Keratinocyte (primary cell): Measurements from ENCODE around the gene OR51F2. TPM values are rescaled to one million over a fixed set of nuclear protein-coding genes. Genes with fewer than 3 reads are reported as not detected.

Experiments used
- DNase-seq: peaks from one replicate; pipeline ENCODE4 v3.0.0-alpha.2; 2011; ENCODE audit warnings: low read depth, missing footprints, low spot score
- FAIRE-seq: peaks from 2 replicates; lab custom pipeline; 2011; peaks lifted over from hg19 to GRCh38; lab: Jason Lieb, UNC
- H2AFZ ChIP-seq: 2 replicates; pipeline ENCODE4 v1.6.0; 2012; ENCODE audit warnings: low read length, control low read depth, inconsistent platforms; ENCODE audit not compliant: control insufficient read depth
- H3K27ac ChIP-seq: 2 replicates; pipeline ENCODE4 v1.5.1; 2011; ENCODE audit warnings: low read length; ENCODE audit not compliant: control insufficient read depth, insufficient read depth
- H3K27me3 ChIP-seq: 3 replicates; pipeline ENCODE4 v1.6.0; 2011; ENCODE audit warnings: low read length; ENCODE audit not compliant: control insufficient read depth, insufficient read depth; ENCODE audit errors: extremely low read depth
- H3K36me3 ChIP-seq, 2 experiments: 2 replicates in 1 of 2; 3 replicates in 1 of 2; pipeline ENCODE4 v1.5.1; 2011; ENCODE audit warnings: low read length in 2 of 2, mild to moderate bottlenecking in 1 of 2; ENCODE audit not compliant: control insufficient read depth in 2 of 2, insufficient read depth in 2 of 2; ENCODE audit errors: extremely low read depth in 1 of 2
- H3K4me1 ChIP-seq: 3 replicates; pipeline ENCODE4 v1.5.1; 2011; ENCODE audit warnings: low read length; ENCODE audit not compliant: control insufficient read depth, insufficient read depth; ENCODE audit errors: extremely low read depth
- H3K4me2 ChIP-seq: 3 replicates; pipeline ENCODE4 v1.6.0; 2011; ENCODE audit warnings: low read depth, low read length; ENCODE audit not compliant: control insufficient read depth, insufficient read depth; ENCODE audit errors: extremely low read depth
- H3K4me3 ChIP-seq, 3 experiments: fragments of 200-600 bp in 1 of 3; sonication (generic) in 1 of 3; 2 replicates in 2 of 3; 3 replicates in 1 of 3; pipeline ENCODE4 v1.5.1; 2011 to 2016; ENCODE audit warnings: low read length in 3 of 3, mild to moderate bottlenecking in 3 of 3, control low read depth in 2 of 3, inconsistent platforms in 1 of 3, low read depth in 1 of 3, mixed read lengths in 1 of 3, mixed run types in 1 of 3, moderate library complexity in 1 of 3; ENCODE audit not compliant: control insufficient read depth in 2 of 3, insufficient read depth in 2 of 3; ENCODE audit errors: extremely low read depth in 1 of 3
- H3K79me2 ChIP-seq: 2 replicates; pipeline ENCODE4 v1.6.0; 2012; ENCODE audit warnings: low read length; ENCODE audit not compliant: control insufficient read depth, insufficient read depth
- H3K9ac ChIP-seq: 3 replicates; pipeline ENCODE4 v1.6.0; 2011; ENCODE audit warnings: low read length; ENCODE audit not compliant: control insufficient read depth, insufficient read depth; ENCODE audit errors: extremely low read depth
- H3K9me1 ChIP-seq: 3 replicates; pipeline ENCODE4 v1.6.0; 2011; ENCODE audit warnings: low read length; ENCODE audit not compliant: control insufficient read depth, insufficient read depth; ENCODE audit errors: extremely low read depth
- H3K9me3 ChIP-seq: 2 replicates; pipeline ENCODE4 v1.5.1; 2012; ENCODE audit warnings: low read depth, low read length; ENCODE audit not compliant: control insufficient read depth
- H4K20me1 ChIP-seq: 3 replicates; pipeline ENCODE4 v1.6.0; 2011; ENCODE audit warnings: low read length; ENCODE audit not compliant: control insufficient read depth, insufficient read depth; ENCODE audit errors: extremely low read depth
- EZH2 ChIP-seq: IDR thresholded peaks from one replicate; pipeline ENCODE4 v1.6.1; 2012; ENCODE audit warnings: inconsistent platforms, mild to moderate bottlenecking, low read length, moderate library complexity
- dilution Hi-C: fragments of 300-500 bp; cut with MboI; formaldehyde crosslinking; loops from one replicate; pipeline ENCODE4 v1.7.0; 2020; ENCODE audit warnings: low sequenced_read_pairs; ENCODE audit not compliant: extremely low pct_ligation_motif_present
- polyA plus RNA-seq, 5 experiments: library from polyadenylated mRNA; depleted of rRNA in 3 of 5; stranded (reverse) in 3 of 5; stranded (forward) in 1 of 5; unstranded in 1 of 5; fragments of >200 nt; gene quantifications; 1 replicate in 1 of 5; 2 replicates in 3 of 5; 3 replicates in 1 of 5; pipeline versions ENCODE4 v1.2.1 to v1.2.3, GENCODE V29; 2011 to 2012; ENCODE audit warnings: missing spikeins in 2 of 5, low read depth in 1 of 5, low replicate concordance in 1 of 5
- TF ChIP-seq, protein P1 (sequence below), 3 experiments: IDR thresholded peaks in 1 of 3; conservative IDR thresholded peaks in 1 of 3; optimal IDR thresholded peaks in 1 of 3; 2 replicates in 2 of 3; 3 replicates in 1 of 3; pipeline versions ENCODE3 to v1.5.1; 2011; ENCODE audit warnings: low read length in 3 of 3, mild to moderate bottlenecking in 3 of 3, moderate library complexity in 2 of 3, control low read depth in 1 of 3, inconsistent platforms in 1 of 3; ENCODE audit not compliant: insufficient read depth in 2 of 3; ENCODE audit errors: extremely low read depth in 1 of 3

The OR51F2 gene
- polyA plus RNA-seq, 1 donor (not counting 4 experiments of a cell fraction or from before 2014, with no cell fraction given) = not detected

GRCh38 chr11:4804280-4804679, 16.8 kb upstream of the OR51F2 start, which contains the start of gene OR52R1:
OR52R1 (minus strand) TSS chr11:4804380; CDS start chr11:4804380, 0 bp downstream.
- no peaks in the 10 kb centered on the region for H3K9me1 ChIP-seq
- no peak within 1 kb of the TSS for H3K27ac ChIP-seq
- H3K27me3 ChIP-seq = no peaks in the 10 kb centered on the region
- TF ChIP-seq EZH2 = no peak
- TF ChIP-seq, protein P1, sequence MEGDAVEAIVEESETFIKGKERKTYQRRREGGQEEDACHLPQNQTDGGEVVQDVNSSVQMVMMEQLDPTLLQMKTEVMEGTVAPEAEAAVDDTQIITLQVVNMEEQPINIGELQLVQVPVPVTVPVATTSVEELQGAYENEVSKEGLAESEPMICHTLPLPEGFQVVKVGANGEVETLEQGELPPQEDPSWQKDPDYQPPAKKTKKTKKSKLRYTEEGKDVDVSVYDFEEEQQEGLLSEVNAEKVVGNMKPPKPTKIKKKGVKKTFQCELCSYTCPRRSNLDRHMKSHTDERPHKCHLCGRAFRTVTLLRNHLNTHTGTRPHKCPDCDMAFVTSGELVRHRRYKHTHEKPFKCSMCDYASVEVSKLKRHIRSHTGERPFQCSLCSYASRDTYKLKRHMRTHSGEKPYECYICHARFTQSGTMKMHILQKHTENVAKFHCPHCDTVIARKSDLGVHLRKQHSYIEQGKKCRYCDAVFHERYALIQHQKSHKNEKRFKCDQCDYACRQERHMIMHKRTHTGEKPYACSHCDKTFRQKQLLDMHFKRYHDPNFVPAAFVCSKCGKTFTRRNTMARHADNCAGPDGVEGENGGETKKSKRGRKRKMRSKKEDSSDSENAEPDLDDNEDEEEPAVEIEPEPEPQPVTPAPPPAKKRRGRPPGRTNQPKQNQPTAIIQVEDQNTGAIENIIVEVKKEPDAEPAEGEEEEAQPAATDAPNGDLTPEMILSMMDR (optimal IDR thresholded peaks at IDR 0.05 in 1 of 3, IDR thresholded peaks at IDR 0.05 in 1 of 3, conservative IDR thresholded peaks at IDR 0.05 in 1 of 3; ENCODE audit: extremely low read depth in 1 of 3, insufficient read depth in 2 of 3, low read length in 3 of 3) = no peak
- no peaks in the 10 kb centered on the region for H3K36me3 ChIP-seq
- H3K4me3 ChIP-seq = no peak within 1 kb of the TSS
- no peak within 1 kb of the TSS for H2AFZ ChIP-seq
- no peaks in the 10 kb centered on the region for H4K20me1 ChIP-seq
- dilution Hi-C loops = no loop called here
- H3K4me2 ChIP-seq = no peak within 1 kb of the TSS
- FAIRE-seq (no peak), DNase-seq (no peak)
- no peaks in the 10 kb centered on the region for H3K79me2 ChIP-seq
- no peak within 1 kb of the TSS for H3K9ac ChIP-seq
- no peaks in the 10 kb centered on the region for H3K9me3 ChIP-seq
- H3K4me1 ChIP-seq = no peaks in the 10 kb centered on the region

DNA sequence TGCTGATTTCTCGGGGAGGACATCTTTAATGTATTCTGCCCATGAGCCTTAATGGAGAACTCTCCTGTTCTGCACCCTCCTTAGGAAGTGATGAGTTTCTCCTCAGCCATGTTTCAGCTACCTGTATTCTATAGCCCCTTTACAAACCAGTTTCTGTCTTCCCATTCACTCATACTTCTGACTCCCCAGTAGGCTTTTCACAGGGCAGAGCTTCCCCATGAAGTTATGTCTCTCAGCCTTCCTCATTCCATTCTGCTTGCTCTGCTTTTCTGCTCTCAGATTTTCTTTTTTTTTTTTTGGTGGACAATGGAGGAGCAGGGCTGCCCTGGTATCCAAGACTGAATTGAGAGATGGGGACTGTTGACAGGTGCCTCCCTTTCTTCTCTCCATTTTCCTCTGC, 12.6 kb upstream of the OR51F2 start:
- H3K27ac ChIP-seq = no peak overlapping the region
- no peaks in the 10 kb centered on the region for H3K36me3 ChIP-seq
- FAIRE-seq (no peak), DNase-seq (no peak)
- H3K27me3 ChIP-seq = no peaks in the 10 kb centered on the region
- TF ChIP-seq EZH2 = no peak
- TF ChIP-seq, protein P1 (optimal IDR thresholded peaks at IDR 0.05 in 1 of 3, IDR thresholded peaks at IDR 0.05 in 1 of 3, conservative IDR thresholded peaks at IDR 0.05 in 1 of 3; ENCODE audit: extremely low read depth in 1 of 3, insufficient read depth in 2 of 3, low read length in 3 of 3) = no peak
- no peak overlapping the region for H3K9ac ChIP-seq
- no peaks in the 10 kb centered on the region for H3K4me1 ChIP-seq
- H3K4me3 ChIP-seq = no peak overlapping the region
- no peak overlapping the region for H2AFZ ChIP-seq
- H3K9me1 ChIP-seq = no peaks in the 10 kb centered on the region
- dilution Hi-C loops = no loop called here
- H3K4me2 ChIP-seq = no peak overlapping the region
- no peaks in the 10 kb centered on the region for H4K20me1 ChIP-seq
- no peaks in the 10 kb centered on the region for H3K9me3 ChIP-seq
- H3K79me2 ChIP-seq = no peaks in the 10 kb centered on the region
